Natural killer cell treated with Interleukin-12 subunit alpha and Interleukin-12 subunit beta and Interleukin-15 and Interleukin-18, amount 100 ng/mL, for 72 hours (primary cell): ENCODE measurements around the gene PLSCR1. TPM values are rescaled to one million over a fixed set of nuclear protein-coding genes. Genes with fewer than 3 reads are reported as not detected.
A peak's percentile ranks its signal among the peaks of the same experiment; 100 is the strongest.
"Not testable (repeated sequence)": the region's sequence is repeated elsewhere in the genome, so short reads cannot be mapped to it uniquely, and the experiment has no call there.

ENCODE experiments used
- ATAC-seq, 2 donors: fragments of 150-1000 bp; cut with Tn5 transposase in 1 of 2; sonication (Bioruptor Pico), chemical (Tn5 transposase) in 1 of 2; 2 replicates each; pipeline ENCODE4 v1.10.0; 2021
- DNase-seq: peaks from one replicate; pipeline ENCODE4 v3.0.0; 2022; ENCODE audit warnings: low spot score
- H3K27ac Mint-ChIP-seq, 2 donors: 1 replicate in 1 of 2; 2 replicates in 1 of 2; pipeline ENCODE4 v1.8.0; 2022; ENCODE audit warnings: mixed read lengths in 2 of 2, mild to moderate bottlenecking in 1 of 2, moderate library complexity in 1 of 2
- H3K27me3 Mint-ChIP-seq, 2 donors: 1 replicate in 1 of 2; 2 replicates in 1 of 2; pipeline ENCODE4 v1.8.0; 2022; ENCODE audit warnings: mixed read lengths in 2 of 2
- H3K36me3 Mint-ChIP-seq: one replicate; pipeline ENCODE4 v1.8.0; 2022; ENCODE audit warnings: mixed read lengths
- H3K4me1 Mint-ChIP-seq, 2 donors: 1 replicate in 1 of 2; 2 replicates in 1 of 2; pipeline ENCODE4 v1.8.0; 2022; ENCODE audit warnings: low read depth in 2 of 2, mixed read lengths in 2 of 2, mild to moderate bottlenecking in 1 of 2
- H3K4me3 Mint-ChIP-seq: one replicate; pipeline ENCODE4 v1.8.0; 2022; ENCODE audit warnings: mixed read lengths
- H3K9me3 Mint-ChIP-seq: 2 replicates; pipeline ENCODE4 v1.8.0; 2022; ENCODE audit warnings: mixed read lengths
- total RNA-seq, 2 donors: library from RNA; stranded (reverse); gene quantifications; one replicate each; pipeline ENCODE4 v1.2.3, GENCODE V29; 2022

PLSCR1 gene
- total RNA-seq, 2 donors from 2014 or later, result 40.7 to 80.2 TPM

DNA sequence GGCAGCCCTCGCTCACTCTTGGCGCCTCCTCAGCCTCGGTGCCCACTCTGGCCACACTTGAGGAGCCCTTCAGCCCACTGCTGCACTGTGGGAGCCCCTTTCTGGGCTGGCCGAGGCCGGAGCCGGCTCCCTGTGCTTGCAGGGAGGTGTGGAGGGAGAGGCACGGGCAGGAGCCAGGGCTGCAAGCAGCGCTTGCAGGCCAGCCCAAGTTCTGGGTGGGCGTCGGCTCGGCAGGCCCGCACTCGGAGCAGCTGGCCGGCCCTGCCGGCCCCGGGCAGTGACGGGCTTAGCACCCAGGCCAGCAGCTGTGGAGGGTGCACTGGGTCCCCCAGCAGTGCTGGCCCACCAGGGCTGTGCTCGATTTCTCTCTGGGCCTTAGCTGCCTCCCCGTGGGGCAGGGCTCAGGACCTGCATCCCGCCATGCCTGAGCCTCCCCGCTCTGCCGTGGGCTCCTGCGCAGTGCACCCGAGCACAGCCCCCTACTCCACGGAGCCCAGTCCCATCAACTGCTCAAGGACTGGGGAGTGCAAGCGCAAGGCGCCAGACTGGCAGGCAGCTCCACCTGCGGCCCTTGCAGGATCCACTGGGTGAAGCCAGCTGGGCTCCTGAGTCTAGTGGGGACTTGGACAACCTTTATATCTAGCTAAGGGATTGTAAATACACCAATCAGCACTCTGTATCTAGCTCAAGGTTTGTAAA is 47.1 kb downstream of the PLSCR1 start:
- not testable (repeated sequence) for ATAC-seq, H3K9me3 Mint-ChIP-seq, DNase-seq, H3K27ac Mint-ChIP-seq, H3K36me3 Mint-ChIP-seq
- Mint-ChIP-seq H3K4me1 (peaks cover 8 to 11% of the 10 kb centered on the region in 2 donors), H3K27me3 (peaks cover 4 to 14% of the 10 kb centered on the region in 2 donors), H3K4me3 (peak overlapping the region; percentile 68)

GRCh38 chr3:146496726-146497125 is 47.7 kb downstream of the PLSCR1 start:
- DNase-seq, result no peak
- H3K4me1 Mint-ChIP-seq, result peaks cover 8 to 11% of the 10 kb centered on the region in 2 donors
- H3K27ac Mint-ChIP-seq, result no peak overlapping the region
- peaks cover 8% of the 10 kb centered on the region for H3K36me3 Mint-ChIP-seq
- peaks cover 6% of the 10 kb centered on the region for H3K9me3 Mint-ChIP-seq
- no peak for ATAC-seq
- H3K27me3 Mint-ChIP-seq, result peaks cover 8 to 19% of the 10 kb centered on the region in 2 donors
- H3K4me3 Mint-ChIP-seq, result no peak overlapping the region

DNA sequence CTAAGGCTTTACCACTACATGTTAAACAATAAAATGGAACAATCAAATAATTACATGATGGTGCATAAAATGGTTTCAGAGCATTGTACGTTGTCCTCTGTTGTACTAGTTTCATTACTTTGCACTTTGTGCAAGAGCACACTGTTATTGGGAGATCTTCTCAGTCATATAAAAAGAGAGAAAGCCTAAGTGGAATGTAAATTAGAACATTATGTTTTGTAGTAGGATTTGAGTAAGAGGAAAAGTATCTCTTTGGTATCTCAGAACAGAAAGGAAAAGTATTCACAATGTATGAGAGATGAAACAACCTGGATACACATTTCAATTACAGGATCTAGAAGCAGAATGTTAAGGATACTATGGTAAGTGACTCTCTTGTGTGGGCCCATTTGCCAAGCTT is 48.2 kb downstream of the PLSCR1 start:
- Mint-ChIP-seq H3K27me3 (peaks cover 8 to 20% of the 10 kb centered on the region in 2 donors), H3K9me3 (peaks cover 6% of the 10 kb centered on the region), H3K4me3 (no peak overlapping the region), H3K36me3 (peaks cover 13% of the 10 kb centered on the region), H3K27ac (no peak overlapping the region), H3K4me1 (peaks cover 8 to 11% of the 10 kb centered on the region in 2 donors)
- ATAC-seq (no peak), DNase-seq (no peak)

- Mint-ChIP-seq H3K9me3 (peaks cover 9% of the 10 kb centered on the region), H3K27me3 (peaks cover 13 to 20% of the 10 kb centered on the region in 2 donors), H3K36me3 (peaks cover 16% of the 10 kb centered on the region), H3K27ac (no peak overlapping the region), H3K4me3 (no peak overlapping the region), H3K4me1 (peaks cover 8 to 11% of the 10 kb centered on the region in 2 donors)
- no peak for ATAC-seq
- no peak for DNase-seq
These were observed 50.6 kb downstream of the PLSCR1 start for GRCh38 chr3:146493761-146494160.

DNA sequence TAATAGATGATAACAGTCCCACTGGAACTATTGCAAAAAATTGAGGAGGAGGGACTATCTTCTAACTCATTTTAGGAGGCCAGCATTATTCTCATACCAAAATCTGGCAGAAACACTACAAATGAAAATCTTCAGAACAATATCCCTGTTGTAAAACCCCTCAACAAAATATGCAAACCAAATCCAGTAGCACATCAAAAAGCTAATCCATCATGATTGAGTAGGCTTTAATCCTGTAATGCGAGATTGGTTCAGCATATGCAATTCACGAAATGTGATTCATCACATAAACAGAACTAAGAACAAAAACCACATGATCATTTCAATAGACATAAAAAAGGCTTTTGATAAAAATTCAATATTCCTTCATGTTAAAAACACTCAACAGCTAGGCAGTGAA is 51.2 kb downstream of the PLSCR1 start:
- DNase-seq (no peak), ATAC-seq (no peak)
- H3K4me3 Mint-ChIP-seq, result no peak overlapping the region
- H3K36me3 Mint-ChIP-seq, result peaks cover 16% of the 10 kb centered on the region
- no peak overlapping the region for H3K27ac Mint-ChIP-seq
- H3K9me3 Mint-ChIP-seq, result peaks cover 9% of the 10 kb centered on the region
- H3K27me3 Mint-ChIP-seq, result peaks cover 13 to 20% of the 10 kb centered on the region in 2 donors
- H3K4me1 Mint-ChIP-seq, result peaks cover 6 to 9% of the 10 kb centered on the region in 2 donors

DNA sequence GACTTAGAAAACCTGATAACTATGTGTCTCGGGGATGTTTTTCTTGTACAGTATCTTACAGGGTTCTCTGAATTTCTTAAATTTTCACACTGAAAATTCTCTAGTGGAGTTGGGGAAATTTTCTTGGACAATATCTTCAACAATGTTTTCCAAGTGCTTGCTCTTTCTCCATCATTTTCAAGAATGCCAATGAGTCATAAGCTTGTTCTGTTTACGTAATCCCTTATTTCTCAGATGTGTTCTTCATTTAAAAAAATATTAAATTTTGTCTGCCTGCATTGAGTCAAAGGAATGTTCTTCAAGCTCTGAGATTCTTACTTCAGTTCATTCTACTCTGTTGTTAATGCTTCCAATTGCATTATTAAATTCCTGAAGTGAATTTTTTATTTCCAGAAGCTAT is 53.1 kb downstream of the PLSCR1 start:
- H3K4me3 Mint-ChIP-seq, result no peak overlapping the region
- peaks cover 18 to 33% of the 10 kb centered on the region in 2 donors for H3K27me3 Mint-ChIP-seq

GRCh38 chr3:146485297-146485696 is 59.1 kb downstream of the PLSCR1 start:
- H3K27me3 Mint-ChIP-seq, result peaks cover 21 to 45% of the 10 kb centered on the region in 2 donors
- H3K9me3 Mint-ChIP-seq, result peaks cover 16% of the 10 kb centered on the region
- H3K36me3 Mint-ChIP-seq, result peaks cover 29% of the 10 kb centered on the region
- no peak overlapping the region for H3K27ac Mint-ChIP-seq
- no peak overlapping the region for H3K4me3 Mint-ChIP-seq
- no peak for ATAC-seq
- DNase-seq, result no peak
- H3K4me1 Mint-ChIP-seq, result no peaks in the 10 kb centered on the region

More for the DNA sequence above, 53.1 kb downstream of the PLSCR1 start:
- Mint-ChIP-seq H3K27ac (no peak overlapping the region), H3K36me3 (peaks cover 22% of the 10 kb centered on the region), H3K4me1 (no peaks in the 10 kb centered on the region), H3K9me3 (peaks cover 12% of the 10 kb centered on the region)
- ATAC-seq, result no peak
- no peak for DNase-seq

DNA sequence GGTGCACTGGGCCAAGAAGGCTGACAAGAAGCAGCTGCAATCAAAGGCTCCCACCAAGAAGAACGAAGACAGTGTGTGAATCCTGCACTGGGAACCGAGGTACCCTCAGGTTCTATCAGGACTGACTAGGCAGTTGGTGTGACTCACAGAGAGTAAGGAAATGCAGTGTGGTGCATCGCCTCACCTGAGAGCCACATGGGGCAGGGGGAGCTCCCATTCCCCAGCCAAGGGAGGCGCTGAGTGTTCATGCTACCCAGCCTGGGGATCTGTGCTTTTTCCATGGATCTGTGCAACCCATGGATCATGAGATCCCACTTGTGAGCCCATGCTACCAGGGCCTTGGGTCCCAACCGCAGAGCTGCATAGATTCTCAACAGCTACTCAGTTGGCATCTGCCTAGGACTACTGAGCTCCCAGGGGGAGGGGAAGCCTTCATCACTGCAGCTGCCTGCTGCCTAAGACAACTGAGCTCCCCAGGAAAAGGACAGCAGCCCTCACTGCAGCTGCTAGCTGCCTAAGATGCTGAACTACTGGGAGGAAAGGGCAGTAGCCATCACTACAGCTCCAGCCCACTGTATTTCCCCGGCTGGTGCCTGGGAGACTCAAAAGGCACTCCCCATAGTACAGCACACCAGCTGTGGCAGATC is 68.2 kb downstream of the PLSCR1 start:
- H3K4me1 Mint-ChIP-seq, result no peaks in the 10 kb centered on the region
- H3K27ac Mint-ChIP-seq, result no peak overlapping the region
- peaks cover 20 to 25% of the 10 kb centered on the region in 2 donors for H3K27me3 Mint-ChIP-seq
- peaks cover 6% of the 10 kb centered on the region for H3K36me3 Mint-ChIP-seq
- no peak for DNase-seq
- ATAC-seq, result no peak
- H3K9me3 Mint-ChIP-seq, result peaks cover 8% of the 10 kb centered on the region
- H3K4me3 Mint-ChIP-seq, result no peak overlapping the region

DNA sequence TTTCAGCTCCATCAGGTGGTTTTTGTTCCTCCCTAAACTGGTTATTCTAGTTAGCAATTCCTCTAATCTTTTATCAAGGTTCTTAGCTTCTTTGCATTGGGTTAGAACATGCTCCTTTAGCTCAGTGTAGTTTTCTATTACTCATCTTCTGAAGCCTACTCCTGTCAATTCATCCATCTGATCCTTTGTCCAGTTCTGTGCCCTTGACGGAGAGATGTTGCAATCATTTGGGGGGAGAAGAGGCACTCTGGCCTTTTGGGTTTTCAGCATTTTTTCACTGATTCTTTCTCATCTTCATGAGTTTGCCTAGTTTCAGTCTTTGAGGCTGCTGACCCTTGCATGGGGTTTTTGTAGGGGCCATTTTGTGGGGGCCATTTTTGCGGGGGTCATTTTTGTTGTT is 69.4 kb downstream of the PLSCR1 start:
- DNase-seq, H3K9me3 Mint-ChIP-seq, H3K4me1 Mint-ChIP-seq, H3K36me3 Mint-ChIP-seq, H3K27ac Mint-ChIP-seq, ATAC-seq, H3K4me3 Mint-ChIP-seq: not testable (repeated sequence)
- H3K27me3 Mint-ChIP-seq, result peaks cover 17 to 20% of the 10 kb centered on the region in 2 donors

DNA sequence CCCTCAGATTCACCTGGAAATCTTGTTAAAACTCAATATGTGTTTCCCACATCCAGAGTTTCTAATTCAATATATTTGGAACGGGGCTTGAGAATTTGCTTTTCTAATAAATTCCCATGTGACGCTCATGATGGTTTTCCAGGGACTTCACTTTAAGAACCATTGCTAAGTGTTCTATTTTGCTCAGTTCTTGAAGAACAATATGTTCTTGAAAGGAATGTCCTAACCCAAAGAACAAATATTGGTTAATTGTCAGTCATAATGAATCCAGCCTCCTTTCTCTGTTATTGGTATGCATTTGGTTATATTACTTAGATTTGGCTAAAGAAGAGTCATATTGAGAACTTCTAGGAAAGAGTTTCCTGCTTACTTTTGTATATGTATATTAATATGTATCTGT is 70.7 kb downstream of the PLSCR1 start:
- no peak overlapping the region for H3K4me3 Mint-ChIP-seq
- ATAC-seq, result no peak
- no peaks in the 10 kb centered on the region for H3K9me3 Mint-ChIP-seq
- peaks cover 0 to 4% of the 10 kb centered on the region in 2 donors for H3K4me1 Mint-ChIP-seq
- DNase-seq, result no peak
- no peaks in the 10 kb centered on the region for H3K36me3 Mint-ChIP-seq
- no peak overlapping the region for H3K27ac Mint-ChIP-seq
- H3K27me3 Mint-ChIP-seq, result peaks cover 8 to 10% of the 10 kb centered on the region in 2 donors

- Mint-ChIP-seq H3K27ac (no peak overlapping the region), H3K9me3 (no peaks in the 10 kb centered on the region), H3K36me3 (no peaks in the 10 kb centered on the region), H3K27me3 (peaks cover 8 to 10% of the 10 kb centered on the region in 2 donors), H3K4me1 (peaks cover 0 to 4% of the 10 kb centered on the region in 2 donors), H3K4me3 (no peak overlapping the region)
- ATAC-seq, result no peak
- no peak for DNase-seq
These were observed 71.8 kb downstream of the PLSCR1 start for GRCh38 chr3:146472611-146473010.

DNA sequence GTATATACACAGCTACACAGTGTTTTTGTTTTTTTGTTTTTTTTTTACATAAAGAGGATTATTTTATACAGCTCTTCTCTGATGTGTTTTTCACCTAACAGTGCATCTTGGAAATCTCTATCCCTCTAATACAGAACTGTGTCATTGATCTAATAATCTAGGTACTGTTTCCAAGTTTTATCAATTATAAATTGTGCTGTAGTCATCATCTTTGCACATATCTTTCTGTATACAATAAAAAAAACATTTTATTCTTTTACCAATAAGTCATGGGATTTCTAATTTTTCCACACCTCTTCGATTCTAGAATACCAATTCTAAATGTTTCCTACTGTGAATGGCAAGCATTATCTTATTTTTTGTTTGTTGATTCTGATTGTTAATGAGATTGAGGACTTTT is 73.4 kb downstream of the PLSCR1 start:
- Mint-ChIP-seq H3K27ac (no peak overlapping the region), H3K4me3 (no peak overlapping the region), H3K4me1 (peaks cover 0 to 4% of the 10 kb centered on the region in 2 donors)

DNA sequence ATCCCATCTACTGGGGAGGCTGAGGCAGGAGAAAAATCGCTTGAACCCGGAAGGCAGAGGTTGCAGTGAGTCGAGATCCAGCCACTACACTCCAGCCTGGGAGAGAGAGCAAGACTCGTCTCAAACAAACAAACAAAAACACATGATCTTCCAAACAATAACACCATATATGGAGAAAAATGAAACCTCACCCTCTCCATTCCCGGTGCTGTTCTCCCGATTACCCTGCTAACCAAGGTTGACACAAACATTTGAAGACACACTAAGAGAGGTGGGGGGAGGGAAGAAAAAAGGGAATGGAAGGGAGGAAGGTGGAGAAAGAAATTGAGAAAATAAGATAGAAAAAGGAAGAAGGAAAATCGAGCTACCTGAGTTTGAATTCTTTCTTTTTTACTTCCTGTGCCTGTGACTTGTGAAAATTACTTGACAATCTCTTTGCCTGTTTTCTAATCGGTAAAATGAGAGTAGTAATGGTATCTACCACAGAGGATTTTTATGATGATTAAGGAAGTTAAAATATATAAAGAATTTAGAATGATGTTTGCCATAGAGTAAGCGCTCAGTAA is 73.9 kb downstream of the PLSCR1 start:
- peaks cover 0 to 4% of the 10 kb centered on the region in 2 donors for H3K4me1 Mint-ChIP-seq
- H3K4me3 Mint-ChIP-seq, result no peak overlapping the region
- ATAC-seq (no peak), DNase-seq (no peak)
- H3K9me3 Mint-ChIP-seq, result no peaks in the 10 kb centered on the region
- no peaks in the 10 kb centered on the region for H3K36me3 Mint-ChIP-seq
- H3K27me3 Mint-ChIP-seq, result peaks cover 8 to 10% of the 10 kb centered on the region in 2 donors
- H3K27ac Mint-ChIP-seq, result peak overlapping the region in 1 of 2 donors; percentile 28

More for the DNA sequence above, 73.4 kb downstream of the PLSCR1 start:
- no peaks in the 10 kb centered on the region for H3K36me3 Mint-ChIP-seq
- H3K27me3 Mint-ChIP-seq, result peaks cover 8 to 10% of the 10 kb centered on the region in 2 donors
- ATAC-seq (no peak), DNase-seq (no peak)
- no peaks in the 10 kb centered on the region for H3K9me3 Mint-ChIP-seq
